HG03025 (cell line): ENCODE results near the gene TSPAN17.

Source experiments
- ATAC-seq: cut with Tn5 transposase; IDR thresholded peaks from one replicate; pipeline ENCODE4 v1.9.1; 2021; ENCODE audit warnings: mild to moderate bottlenecking, moderate library complexity; ENCODE audit not compliant: unreplicated experiment, low FRiP score

Gene TSPAN17

DNA sequence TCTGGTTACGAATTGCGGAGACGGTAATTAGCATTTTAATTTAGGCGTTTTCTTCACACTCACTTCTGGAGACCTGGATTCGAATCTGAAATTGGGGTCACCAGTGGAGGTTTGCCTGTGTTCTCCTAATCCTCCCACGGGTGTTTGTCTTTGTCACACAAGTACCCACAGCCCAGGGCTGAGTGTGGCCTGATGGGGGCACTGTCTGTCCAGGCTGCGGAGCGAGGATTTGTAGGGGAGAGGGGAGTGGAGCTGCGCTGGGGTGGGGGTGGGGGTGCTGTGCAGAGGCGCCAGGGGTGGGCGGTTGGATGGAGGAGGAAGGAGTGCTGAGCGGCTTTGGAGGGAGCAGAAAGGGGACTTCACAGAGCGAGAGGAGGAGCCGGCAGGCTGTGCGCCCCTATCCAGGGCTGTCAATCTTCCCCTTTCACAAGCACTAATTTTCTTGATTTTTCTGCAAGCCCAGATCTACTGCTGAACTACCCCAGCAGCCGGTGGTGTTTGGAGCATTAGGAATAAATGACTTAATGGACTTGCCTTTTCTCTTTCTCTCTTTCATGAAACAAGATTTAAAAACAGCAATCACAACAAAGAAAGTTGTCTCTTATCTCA, 53.1 kb downstream of the TSPAN17 start:
- ATAC-seq = no peak

DNA sequence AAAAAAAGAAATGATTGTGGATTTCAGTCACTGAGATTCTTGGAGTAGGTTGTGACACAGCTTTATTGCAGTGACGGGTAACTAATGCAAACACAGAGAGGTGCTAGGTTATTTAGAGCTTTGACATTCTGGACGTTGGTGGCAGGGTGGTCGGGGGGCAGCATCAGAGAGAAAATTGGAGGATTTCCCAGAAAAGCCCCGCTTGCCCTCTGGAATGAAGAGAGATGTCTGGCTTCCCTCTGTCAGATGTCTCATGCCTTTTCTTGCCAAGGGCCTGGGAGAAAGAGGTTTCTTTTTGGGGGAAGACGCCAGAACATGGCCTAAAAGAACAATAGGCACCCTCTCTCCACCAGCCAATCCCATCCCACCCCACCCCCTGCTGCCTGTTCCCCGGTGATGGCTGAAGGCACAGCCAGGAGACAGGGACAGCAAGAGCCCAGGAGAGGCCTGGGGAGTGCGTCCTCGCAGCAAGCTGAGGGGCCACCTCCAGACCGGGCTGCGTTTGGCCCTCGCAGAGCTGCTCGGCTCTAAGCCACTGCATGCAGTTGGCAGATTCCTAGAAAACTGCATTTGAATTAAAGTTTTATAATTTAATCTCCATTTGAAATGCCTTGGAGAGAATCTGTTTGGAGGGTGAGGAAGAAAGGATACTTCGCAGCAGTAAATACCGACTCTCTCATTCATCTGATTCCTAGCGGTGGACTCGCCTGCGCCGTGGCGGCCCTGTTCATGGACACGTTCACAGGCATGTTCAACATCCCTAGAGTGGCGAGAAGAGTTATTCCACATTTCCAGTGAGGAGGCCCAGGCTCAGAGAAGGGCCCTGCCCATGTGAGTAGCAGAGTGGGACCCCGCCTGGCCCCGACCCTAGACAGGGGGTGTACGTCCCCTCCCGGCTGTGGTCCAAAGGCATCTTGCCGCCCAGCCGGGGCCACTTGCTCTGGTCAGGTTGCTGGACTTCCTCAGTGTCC, 55.7 kb downstream of the TSPAN17 start:
- no peak for ATAC-seq

DNA sequence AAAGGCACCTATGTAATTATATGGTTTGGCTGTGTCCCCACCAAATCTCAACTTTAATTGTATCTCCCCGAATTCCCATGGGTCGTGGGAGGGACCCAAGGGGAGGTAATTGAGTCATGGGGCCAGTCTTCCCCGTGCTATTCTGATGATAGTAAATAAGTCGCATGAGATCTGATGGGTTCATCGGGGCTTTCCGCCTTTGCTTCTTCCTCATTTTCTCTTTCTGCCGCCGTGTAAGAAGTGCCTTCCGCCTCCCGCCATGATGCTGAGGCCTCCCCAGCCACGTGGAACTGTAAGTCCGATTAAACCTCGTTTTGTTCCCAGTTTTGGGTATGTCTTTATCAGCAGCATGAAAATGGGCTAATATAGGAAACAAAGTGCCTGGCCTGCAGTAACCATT, 56.6 kb downstream of the TSPAN17 start:
- no peak for ATAC-seq

DNA sequence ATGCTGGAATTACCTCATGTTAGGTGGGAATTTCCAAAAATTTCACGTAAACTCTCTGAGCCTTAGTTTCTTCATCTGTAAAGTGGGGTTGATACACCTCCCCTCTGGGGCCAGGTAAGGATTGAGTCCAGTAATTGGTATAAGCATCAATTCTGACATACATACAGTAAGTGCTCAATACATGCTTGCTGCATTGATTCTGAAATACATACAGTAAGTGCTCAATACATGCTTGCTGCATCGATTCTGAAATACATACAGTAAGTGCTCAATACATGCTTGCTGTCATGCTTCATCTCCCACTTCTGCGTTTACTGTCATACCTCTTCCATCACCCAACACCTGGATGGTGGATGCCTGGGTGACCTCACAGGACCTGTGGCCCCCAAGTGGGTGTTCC, 57.1 kb downstream of the TSPAN17 start:
- no peak for ATAC-seq

DNA sequence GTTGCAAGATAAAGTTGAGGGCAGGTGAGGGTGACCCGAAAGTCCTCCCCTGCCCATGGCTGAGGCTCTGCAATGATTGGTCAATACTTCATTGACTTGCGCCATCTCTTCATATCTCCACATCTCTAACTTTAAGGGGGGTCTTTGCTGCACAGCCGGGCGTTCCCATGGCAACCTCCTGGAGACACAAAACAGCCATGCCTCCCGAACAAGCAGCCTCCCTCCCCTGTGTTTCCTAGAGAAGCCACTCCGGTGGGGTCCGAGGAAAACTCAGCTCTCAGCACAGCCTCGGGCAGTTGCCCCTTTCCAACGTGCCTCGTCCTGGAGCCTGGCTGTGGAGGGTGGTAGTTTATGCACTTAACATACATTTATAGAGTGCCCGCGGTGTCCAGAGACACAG, 57.5 kb downstream of the TSPAN17 start:
- ATAC-seq = no peak
